HG03565 (cell line): ENCODE measurements around the gene CRAMP1.
"Not testable (repeated sequence)": the region's sequence is repeated elsewhere in the genome, so short reads cannot be mapped to it uniquely, and the experiment has no call there.

Source experiments
- ATAC-seq: cut with Tn5 transposase; IDR thresholded peaks from one replicate; pipeline ENCODE4 v1.9.1; 2021; ENCODE audit warnings: mild to moderate bottlenecking, moderate library complexity; ENCODE audit not compliant: unreplicated experiment

CRAMP1 gene

GRCh38 chr16:1612320-1613111, at the start of gene CRAMP1:
TSS of gene CRAMP1 (plus strand) at chr16:1612360. CDS start at chr16:1614640, 2,280 bp downstream.
- ATAC-seq, result peak; percentile 5

GRCh38 chr16:1563786-1564185, 48.4 kb upstream of the CRAMP1 start:
- no peak for ATAC-seq

GRCh38 chr16:1564325-1564724, 47.8 kb upstream of the CRAMP1 start:
- no peak for ATAC-seq

- ATAC-seq, result no peak
Measured at GRCh38 chr16:1565083-1565805, 46.9 kb upstream of the CRAMP1 start.

GRCh38 chr16:1567988-1568387, 44.2 kb upstream of the CRAMP1 start:
- no peak for ATAC-seq

GRCh38 chr16:1571012-1571671, 41.0 kb upstream of the CRAMP1 start:
- no peak for ATAC-seq

GRCh38 chr16:1572673-1573072, 39.5 kb upstream of the CRAMP1 start:
- no peak for ATAC-seq

- ATAC-seq, result no peak
Measured at GRCh38 chr16:1573301-1573700, 38.9 kb upstream of the CRAMP1 start.

GRCh38 chr16:1575578-1575977, 36.6 kb upstream of the CRAMP1 start:
- ATAC-seq, result no peak

GRCh38 chr16:1579214-1579613, 32.9 kb upstream of the CRAMP1 start:
- ATAC-seq, result no peak

- ATAC-seq, result no peak
Measured at GRCh38 chr16:1580256-1580655, 31.9 kb upstream of the CRAMP1 start.

- ATAC-seq, result no peak
Measured at GRCh38 chr16:1580956-1581355, 31.2 kb upstream of the CRAMP1 start.

GRCh38 chr16:1581804-1582203, 30.4 kb upstream of the CRAMP1 start:
- ATAC-seq, result no peak

GRCh38 chr16:1583180-1583579, 29.0 kb upstream of the CRAMP1 start:
- ATAC-seq, result no peak

- ATAC-seq, result no peak
Measured at GRCh38 chr16:1584926-1585484, 27.2 kb upstream of the CRAMP1 start.

GRCh38 chr16:1590366-1590765, 21.8 kb upstream of the CRAMP1 start:
- no peak for ATAC-seq

GRCh38 chr16:1590930-1591705, 21.0 kb upstream of the CRAMP1 start:
- no peak for ATAC-seq

- no peak for ATAC-seq
Measured at GRCh38 chr16:1592446-1592845, 19.7 kb upstream of the CRAMP1 start.

- not testable (repeated sequence) for ATAC-seq
Measured at GRCh38 chr16:1595511-1595910, 16.6 kb upstream of the CRAMP1 start.

- no peak for ATAC-seq
Measured at GRCh38 chr16:1596516-1596915, 15.6 kb upstream of the CRAMP1 start.

- no peak for ATAC-seq
Measured at GRCh38 chr16:1597154-1597553, 15.0 kb upstream of the CRAMP1 start.
